ENCODE data around the gene ZNF473. TPM values are rescaled to one million over a fixed set of nuclear protein-coding genes. Genes with fewer than 3 reads are reported as not detected.

The ZNF473 gene
- total and polyA plus RNA-seq, 2 of the 13 experiments (the other 11 are each of a cell fraction or from before 2014, with no cell fraction given): 5.8 to 11.9 TPM

DNA sequence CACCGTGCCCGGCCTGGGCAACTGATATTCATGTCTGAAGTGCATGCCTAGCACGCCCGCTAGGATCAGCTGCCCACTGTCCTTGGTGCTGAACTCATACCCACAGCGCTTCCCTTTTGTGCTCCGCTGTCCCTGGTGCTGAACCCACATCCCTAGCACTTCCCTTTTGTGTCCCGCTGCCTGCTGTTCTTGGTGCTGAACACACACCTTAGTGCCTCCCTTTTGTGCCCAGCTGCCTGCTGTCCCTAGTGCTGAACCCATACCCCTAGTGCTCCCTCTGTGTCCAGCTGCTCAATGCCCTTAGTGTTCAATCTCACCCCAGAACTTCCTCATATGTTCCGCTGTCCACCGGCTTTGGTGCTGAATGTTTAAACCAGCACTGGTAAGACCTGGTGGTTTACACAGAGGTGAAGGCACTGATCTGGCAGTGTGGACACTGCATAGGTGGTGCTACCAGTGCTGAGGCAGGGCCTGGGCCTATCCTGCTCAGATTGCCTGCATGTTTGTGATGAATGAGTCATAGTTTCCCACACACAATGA, 38.6 kb upstream of the ZNF473 start (continued):
- TF ChIP-seq, protein P1, sequence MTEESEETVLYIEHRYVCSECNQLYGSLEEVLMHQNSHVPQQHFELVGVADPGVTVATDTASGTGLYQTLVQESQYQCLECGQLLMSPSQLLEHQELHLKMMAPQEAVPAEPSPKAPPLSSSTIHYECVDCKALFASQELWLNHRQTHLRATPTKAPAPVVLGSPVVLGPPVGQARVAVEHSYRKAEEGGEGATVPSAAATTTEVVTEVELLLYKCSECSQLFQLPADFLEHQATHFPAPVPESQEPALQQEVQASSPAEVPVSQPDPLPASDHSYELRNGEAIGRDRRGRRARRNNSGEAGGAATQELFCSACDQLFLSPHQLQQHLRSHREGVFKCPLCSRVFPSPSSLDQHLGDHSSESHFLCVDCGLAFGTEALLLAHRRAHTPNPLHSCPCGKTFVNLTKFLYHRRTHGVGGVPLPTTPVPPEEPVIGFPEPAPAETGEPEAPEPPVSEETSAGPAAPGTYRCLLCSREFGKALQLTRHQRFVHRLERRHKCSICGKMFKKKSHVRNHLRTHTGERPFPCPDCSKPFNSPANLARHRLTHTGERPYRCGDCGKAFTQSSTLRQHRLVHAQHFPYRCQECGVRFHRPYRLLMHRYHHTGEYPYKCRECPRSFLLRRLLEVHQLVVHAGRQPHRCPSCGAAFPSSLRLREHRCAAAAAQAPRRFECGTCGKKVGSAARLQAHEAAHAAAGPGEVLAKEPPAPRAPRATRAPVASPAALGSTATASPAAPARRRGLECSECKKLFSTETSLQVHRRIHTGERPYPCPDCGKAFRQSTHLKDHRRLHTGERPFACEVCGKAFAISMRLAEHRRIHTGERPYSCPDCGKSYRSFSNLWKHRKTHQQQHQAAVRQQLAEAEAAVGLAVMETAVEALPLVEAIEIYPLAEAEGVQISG (CRISPR knock-in tag; IDR thresholded peaks at IDR 0.05): peak; percentile 97
- TF ChIP-seq UBTF (CRISPR knock-in tag; IDR thresholded peaks at IDR 0.05) (peak; percentile 55), AFF4 (CRISPR knock-in tag; IDR thresholded peaks at IDR 0.05) (peak; percentile 98), CCAR2 (optimal IDR thresholded peaks at IDR 0.05; ENCODE audit: low read depth, low read length) (no peak), TARDBP (CRISPR knock-in tag; IDR thresholded peaks at IDR 0.05) (peak; percentile 96), PAXIP1 (CRISPR knock-in tag; conservative IDR thresholded peaks at IDR 0.05) (peak; percentile 86), ZNF503 (CRISPR knock-in tag; IDR thresholded peaks at IDR 0.05) (peak; percentile 99), TSC22D2 (CRISPR knock-in tag; IDR thresholded peaks at IDR 0.05; ENCODE audit: borderline replicate concordance) (peak; percentile 100), ZNF547 (CRISPR knock-in tag; IDR thresholded peaks at IDR 0.05) (peak; percentile 100)
- TF ChIP-seq, protein P2, sequence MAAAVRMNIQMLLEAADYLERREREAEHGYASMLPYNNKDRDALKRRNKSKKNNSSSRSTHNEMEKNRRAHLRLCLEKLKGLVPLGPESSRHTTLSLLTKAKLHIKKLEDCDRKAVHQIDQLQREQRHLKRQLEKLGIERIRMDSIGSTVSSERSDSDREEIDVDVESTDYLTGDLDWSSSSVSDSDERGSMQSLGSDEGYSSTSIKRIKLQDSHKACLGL (CRISPR knock-in tag; IDR thresholded peaks at IDR 0.05): peak; percentile 100
- TF ChIP-seq, protein P3, sequence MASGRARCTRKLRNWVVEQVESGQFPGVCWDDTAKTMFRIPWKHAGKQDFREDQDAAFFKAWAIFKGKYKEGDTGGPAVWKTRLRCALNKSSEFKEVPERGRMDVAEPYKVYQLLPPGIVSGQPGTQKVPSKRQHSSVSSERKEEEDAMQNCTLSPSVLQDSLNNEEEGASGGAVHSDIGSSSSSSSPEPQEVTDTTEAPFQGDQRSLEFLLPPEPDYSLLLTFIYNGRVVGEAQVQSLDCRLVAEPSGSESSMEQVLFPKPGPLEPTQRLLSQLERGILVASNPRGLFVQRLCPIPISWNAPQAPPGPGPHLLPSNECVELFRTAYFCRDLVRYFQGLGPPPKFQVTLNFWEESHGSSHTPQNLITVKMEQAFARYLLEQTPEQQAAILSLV (CRISPR knock-in tag; IDR thresholded peaks at IDR 0.05; ENCODE audit: borderline replicate concordance): peak; percentile 100
